Measurements from ENCODE around the gene CMTM1.
"Not testable (repeated sequence)": the region's sequence is repeated elsewhere in the genome, so short reads cannot be mapped to it uniquely, and the experiment has no call there.

The CMTM1 gene

DNA sequence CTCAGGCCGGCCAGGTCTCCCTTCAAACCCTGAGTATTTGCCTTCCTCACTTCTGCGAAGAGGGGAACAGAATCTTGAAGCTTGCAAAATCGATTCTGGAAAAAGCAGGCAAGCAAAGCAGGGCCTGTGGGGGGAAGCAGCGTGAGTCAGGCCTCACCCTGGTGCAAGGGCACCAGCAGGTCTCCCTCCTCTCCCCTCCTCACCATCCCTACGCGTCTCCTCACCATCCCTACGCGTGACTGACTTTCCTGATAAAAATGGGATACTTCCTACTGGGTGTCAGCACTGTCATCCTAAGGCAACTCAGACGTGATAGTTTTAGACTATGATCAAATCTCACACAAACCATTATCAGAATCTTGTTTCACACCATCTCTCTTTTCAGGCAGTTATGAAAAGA, 50.4 kb downstream of the CMTM1 start:
- no peak for DNase-seq

DNA sequence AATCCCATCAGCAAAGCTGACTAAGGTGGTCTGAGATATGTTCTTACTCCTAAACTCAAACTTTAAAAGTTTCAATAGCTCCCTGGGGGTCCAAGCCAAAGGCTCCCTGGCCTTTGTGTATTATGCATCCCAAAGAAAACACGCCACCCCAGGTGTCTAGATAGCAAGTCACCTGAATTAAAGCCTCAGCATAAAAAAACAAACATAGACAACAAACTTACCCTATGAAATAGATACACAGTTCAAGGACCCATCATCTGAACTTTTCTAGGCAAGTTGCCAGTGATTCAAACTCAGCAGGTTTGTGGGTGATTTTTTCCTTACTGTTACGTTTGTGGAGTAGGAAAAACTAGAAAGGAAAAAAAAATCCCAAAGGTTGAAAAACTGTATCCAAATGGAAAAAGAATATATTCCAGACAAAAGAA, 50.8 kb downstream of the CMTM1 start:
- DNase-seq: no peak

DNA sequence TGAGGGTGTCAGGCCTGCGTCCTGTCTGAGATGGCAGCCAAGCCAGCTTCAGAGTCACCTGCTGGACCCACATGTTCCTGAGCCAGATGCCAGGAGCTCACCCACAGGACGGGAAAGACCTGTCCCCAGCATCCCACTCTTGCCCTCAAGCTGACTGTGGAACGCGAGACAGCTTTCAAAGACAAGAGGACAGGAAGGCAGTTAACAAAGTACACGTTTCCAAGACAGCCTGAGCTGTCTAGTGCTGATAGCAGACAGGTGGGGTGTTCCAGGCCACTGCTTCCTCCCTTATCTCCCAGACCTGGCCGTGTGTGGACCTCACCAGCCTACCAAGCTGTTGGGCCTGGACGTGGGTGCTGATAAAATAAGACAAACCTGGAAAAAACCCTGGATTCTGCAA, 51.5 kb downstream of the CMTM1 start:
- DNase-seq: no peak

DNA sequence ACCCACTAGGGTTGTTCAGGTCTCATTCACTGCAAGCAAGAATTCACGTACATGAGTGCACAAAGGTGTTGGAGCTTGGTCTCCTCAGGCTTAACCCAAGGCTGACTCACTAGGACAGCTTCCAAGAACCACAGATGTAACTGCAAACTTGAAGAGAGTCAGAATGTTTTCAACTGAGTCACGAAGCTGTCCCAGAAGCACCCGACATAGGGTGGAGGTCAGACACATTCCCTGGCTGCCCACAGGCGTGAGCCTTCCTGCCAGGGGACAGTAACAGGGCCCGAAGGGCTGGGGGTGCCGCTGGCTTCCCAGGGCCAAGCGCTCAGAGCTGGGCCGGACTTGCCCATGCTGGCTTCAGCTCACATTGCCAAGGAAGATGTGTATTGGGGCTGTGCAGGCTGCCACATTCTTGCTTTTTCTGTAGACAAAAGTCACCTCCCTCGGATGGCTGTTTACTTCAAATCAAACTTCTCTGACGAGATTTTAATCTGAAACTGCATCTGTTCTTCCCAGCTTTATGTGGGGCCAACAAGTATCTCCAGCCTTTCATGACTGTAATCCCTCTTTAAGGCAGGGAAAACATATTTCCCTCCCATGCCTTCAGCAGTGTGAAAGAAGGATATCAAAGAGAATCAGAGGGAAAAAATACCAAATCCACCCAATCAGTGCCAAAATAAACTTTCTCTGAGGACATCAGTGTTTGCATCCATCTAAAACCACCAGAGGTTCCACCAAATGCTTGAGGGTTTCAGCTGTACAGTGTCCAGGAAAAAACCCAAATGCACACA, 52.5 kb downstream of the CMTM1 start:
- no peak for DNase-seq

DNA sequence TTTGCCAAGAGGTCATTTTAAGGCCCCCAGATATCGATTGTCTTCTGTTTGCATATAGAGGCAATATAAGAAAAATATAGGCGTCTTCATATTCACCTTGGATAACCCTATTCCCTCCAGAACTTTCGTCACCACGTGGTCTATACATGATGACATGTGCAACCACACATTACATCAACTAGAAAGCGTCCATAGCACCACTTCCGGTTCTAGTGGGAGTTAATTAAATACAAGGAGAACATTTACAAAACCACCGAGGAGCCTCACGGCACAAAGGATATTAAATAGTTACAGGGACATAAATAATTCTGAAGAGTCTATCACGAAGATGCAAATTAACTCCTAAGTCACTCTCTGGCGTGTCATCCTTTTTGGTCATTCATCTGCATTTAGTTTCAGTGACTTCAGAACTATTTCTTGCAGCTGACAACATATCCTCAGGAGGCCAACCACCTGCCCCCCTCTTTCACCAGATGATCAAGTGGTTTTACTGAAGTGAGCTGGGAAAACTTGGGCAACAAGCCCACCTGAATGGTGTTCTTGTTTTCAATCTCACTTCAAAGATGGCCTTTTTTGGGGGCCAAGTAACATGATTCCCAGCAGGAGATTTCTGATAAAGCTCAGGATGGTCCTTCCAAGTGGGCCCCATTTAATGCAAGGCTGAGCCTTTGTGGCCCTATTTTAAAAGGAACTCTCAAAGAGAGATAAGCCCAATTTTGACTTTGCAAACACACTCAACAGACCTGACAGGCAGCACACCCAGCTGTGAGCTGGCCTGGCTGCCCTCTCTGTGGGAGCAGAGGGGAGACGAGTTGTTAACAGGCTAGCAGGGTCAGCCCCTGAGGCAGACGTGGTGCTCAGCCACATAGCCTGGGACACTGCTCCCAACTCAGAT, 53.5 kb downstream of the CMTM1 start:
- no peak for DNase-seq

DNA sequence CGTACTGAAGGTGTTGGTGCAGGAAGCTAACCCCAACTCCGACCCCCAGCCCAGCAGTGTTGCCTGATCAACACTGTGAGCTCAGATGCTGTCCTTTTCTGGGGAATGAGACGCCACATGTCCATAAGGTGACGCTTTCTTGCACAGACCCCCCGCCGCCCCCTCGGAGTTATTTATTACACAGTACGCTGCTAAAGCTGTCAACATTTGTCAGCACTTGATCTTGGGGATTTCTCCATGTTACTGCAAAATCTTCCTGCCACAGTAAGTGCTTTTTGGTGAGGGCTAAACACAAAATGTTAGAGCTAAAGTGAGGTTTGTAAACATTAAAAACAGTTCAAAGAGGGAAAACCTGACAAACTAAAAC, 54.2 kb downstream of the CMTM1 start:
- DNase-seq: no peak

DNA sequence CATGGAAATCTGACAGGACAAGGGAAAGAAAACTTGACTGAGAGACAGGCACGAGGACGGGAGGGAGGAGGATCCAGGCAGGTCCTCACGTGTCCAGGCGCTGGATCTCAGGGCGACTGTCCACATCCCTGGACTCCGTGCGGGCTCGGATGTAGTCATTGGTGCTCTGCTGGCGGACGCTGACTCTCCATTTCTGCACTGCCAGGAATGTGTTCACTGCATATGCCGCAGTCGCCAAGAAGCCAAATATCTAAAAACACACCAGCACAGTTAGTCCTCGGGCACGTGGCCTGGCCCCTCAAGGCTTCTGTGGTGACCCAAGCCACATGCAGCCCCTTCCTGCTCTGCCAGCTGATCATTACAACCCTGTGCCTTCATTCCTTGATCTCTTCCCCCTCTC, 55.7 kb downstream of the CMTM1 start:
- DNase-seq: no peak

DNA sequence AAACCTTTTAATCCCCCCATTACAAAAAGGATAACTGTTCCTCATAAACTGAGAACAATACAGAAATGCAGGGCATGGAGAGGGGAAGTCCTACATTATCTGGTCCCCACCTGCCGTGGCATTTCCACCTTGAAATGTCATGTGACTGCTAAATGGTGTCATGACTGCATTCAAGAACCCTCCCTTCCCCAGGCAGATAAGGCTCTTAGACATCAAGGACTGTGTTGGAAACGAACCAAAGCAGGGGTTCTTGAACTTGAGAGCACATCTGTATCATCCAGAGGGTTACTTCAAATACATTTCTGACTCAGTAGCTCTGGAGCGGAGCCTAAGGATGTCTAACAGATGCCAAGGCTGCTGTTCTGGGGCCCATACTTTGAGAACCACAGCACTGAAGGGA, 56.6 kb downstream of the CMTM1 start:
- DNase-seq: no peak

DNA sequence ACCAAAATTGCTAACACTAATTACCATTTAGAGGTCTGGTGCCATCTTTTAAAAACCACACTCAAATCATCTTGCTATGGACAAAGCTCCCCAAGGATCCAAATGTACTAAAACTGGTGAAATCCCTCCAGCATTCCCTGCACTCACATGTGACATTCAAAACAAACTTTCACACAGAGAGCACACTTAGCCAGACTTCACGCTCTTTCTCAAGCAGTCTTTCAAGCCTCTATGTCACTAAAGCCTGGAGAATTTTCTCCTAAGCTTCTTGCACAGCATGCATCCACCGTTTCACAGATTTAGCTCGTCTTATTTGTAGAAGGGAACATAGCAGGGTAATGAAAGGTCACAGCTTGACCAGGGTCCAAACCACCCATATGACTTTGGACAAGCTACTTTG, 57.5 kb downstream of the CMTM1 start:
- no peak for DNase-seq

DNA sequence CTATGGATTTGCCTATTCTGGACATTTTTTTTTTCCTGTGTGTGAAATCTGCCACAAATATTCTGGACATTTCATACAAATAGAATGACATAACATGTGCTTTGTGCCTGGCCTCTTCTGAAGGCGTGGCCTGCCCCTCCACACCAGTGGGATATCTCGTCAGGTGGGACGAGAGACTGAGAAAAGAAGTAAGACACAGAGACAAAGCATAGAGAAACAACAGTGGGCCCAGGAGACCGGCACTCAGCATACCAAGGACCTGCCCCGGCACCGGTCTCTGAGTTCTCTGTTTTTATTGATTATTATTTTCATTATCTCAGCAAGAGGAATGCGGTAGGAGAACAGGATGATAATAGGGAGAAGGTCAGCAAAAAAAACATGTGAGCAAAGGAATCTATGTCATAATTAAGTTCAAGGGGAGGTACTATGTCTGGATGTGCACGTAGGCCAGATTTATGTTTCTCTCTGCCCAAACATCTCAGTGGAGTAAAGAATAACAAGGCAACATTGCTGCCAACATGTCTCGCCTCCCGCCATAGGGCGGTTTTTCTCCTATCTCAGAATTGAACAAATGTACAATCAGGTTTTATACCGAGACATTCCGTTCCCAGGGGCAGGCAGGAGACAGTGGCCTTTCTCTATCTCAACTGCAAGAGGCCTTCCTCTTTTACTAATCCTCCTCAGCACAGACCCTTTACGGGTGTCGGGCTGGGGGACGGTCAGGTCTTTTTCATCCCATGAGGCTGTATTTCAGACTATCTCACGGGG, 61.6 kb downstream of the CMTM1 start:
- not testable (repeated sequence) for DNase-seq

Data from T-helper 2 cell (primary cell).